HG03103 (cell line): ENCODE measurements around the gene TYW1.
"Not testable (repeated sequence)": the region's sequence is repeated elsewhere in the genome, so short reads cannot be mapped to it uniquely, and the experiment has no call there.

Source experiments
- ATAC-seq: cut with Tn5 transposase; IDR thresholded peaks from one replicate; pipeline ENCODE4 v1.9.1; 2021; ENCODE audit warnings: low read depth; ENCODE audit not compliant: unreplicated experiment

Gene TYW1

GRCh38 chr7:66989552-66989951 lies 7.1 kb upstream of the TYW1 start:
- not testable (repeated sequence) for ATAC-seq

GRCh38 chr7:66994051-66994450 lies 2.6 kb upstream of the TYW1 start:
- ATAC-seq, result not testable (repeated sequence)

GRCh38 chr7:66994691-66995049 lies 2.0 kb upstream of the TYW1 start:
- ATAC-seq, result not testable (repeated sequence)

GRCh38 chr7:66995050-66995776 lies 1.4 kb upstream of the TYW1 start, which contains the start of gene SBDS:
Gene SBDS (minus strand): TSS chr7:66995586. CDS start chr7:66995417, 169 bp downstream.
- peak; percentile 49 for ATAC-seq

- not testable (repeated sequence) for ATAC-seq
Measured at GRCh38 chr7:67000601-67001258, 4.1 kb downstream of the TYW1 start.

DNA sequence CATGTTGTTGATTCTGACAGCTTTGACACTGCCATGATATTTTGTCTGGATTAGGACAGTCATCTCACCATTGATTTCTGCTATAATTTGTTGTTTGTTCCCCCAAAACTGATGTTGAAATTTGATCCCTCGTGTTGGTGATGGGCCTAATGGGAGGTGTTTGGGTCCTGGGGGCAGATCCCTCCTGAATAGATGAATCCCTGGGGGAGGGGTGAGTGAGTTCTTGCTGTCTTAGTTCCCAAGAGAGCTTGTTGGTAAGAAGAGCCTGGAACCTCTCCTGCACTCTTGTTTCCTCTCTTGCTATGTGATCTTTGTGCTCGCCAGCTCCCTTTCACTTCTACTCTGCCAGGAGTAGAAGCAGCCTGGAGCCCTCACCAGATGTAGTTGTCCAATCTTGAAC lies 7.5 kb downstream of the TYW1 start:
- not testable (repeated sequence) for ATAC-seq

- no peak for ATAC-seq
Measured at GRCh38 chr7:67006965-67007364, 10.3 kb downstream of the TYW1 start.

DNA sequence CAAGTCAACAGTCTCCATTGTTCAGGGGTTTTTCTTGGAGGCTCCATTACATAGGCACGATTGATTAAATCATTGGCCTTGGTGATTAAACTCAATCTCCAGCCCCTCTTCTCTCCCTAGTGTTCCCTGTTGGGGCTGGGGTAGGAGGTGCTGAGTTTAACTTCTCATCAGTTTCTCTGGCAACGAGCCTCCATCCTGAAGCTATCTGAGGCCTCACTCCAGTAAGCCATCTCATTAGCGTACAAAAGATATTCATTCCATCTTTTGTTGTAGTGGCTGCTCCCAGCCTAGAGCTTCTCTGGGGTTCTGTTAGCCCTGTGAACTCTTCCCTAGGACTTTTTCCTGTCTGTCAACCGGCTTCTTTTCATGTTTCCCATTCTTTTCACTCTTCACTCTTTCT lies 11.6 kb downstream of the TYW1 start:
- ATAC-seq, result no peak

GRCh38 chr7:67009677-67010076 lies 13.0 kb downstream of the TYW1 start:
- not testable (repeated sequence) for ATAC-seq

GRCh38 chr7:67014076-67014622 lies 17.5 kb downstream of the TYW1 start:
- not testable (repeated sequence) for ATAC-seq

DNA sequence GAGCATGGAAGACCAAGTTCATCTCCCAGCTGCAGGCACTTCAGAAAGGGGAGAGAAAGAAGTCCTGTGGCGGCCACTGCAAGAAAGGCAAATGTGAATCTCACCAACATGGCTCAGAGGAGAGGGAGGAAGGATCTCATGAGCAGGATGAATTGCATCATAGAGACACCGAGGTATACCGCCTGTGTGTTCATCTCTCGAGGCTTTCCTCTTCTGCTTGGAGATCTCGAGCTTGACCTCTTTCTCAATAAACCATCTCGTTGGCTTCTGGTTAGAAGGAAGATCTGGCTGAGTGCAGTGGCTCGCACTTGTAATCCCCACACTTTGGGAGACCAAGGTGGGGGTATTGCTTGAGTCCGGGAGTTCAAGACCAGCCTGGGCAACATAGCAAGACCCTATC lies 21.3 kb downstream of the TYW1 start:
- not testable (repeated sequence) for ATAC-seq

GRCh38 chr7:67018940-67019339 lies 22.3 kb downstream of the TYW1 start:
- no peak for ATAC-seq

DNA sequence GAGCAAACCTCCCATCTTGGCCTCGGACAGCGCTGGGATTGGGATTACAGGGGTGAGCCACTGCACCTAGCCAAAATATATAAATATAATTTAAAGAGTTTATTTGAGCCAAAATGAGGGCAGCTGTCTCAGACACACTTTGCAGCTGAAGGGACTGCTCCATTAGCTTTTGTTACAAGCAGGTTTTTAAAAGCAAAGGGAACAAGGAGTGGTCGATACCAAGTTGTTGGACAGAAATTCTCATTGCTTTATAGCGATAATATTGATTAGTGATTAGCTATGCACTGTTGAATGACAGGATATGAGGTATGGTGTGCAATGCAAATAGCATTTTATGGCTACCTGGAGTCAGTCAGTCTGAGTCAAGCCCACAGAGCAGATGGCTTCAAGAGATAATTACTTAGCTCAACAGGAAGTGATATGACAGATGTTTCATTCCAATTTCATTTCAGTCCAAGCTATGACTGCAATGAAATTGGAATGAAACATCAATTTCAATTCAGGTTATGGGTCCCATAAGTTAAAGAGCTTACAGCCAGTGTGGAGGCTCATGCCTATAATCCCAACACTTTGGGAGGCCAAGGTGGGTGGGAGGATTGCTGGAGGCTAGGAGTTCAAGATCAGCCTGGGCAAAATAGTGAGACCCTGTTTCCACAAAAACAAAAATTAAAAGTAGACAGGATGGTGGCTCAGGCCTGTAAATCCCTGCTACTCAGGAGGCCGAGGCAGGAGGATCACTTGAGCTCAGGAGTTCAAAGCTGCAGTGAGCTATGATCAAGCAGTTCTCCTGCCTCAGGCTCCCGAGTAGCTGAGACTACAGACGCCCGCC lies 23.1 kb downstream of the TYW1 start:
- ATAC-seq, result no peak

DNA sequence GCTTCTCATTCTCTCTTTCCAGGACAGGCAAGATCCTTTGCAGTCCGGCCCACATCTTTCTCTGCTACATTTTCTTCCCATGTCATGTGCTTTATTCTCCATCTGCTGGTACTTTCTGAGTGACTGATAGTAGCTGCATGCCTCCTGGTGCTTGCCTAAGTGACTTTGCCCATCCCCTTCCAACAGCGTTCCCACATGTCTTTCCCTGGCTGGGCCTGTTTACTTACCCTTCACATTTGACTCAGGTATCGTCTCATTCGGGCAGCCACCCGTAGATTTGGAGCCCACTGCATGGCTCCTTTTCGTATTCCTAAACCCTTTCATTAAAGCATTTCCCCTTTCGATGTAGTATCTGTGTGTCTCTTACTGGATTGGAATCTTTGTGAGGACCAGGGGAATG lies 24.6 kb downstream of the TYW1 start:
- no peak for ATAC-seq

- no peak for ATAC-seq
Measured at GRCh38 chr7:67022511-67022910, 25.9 kb downstream of the TYW1 start.

DNA sequence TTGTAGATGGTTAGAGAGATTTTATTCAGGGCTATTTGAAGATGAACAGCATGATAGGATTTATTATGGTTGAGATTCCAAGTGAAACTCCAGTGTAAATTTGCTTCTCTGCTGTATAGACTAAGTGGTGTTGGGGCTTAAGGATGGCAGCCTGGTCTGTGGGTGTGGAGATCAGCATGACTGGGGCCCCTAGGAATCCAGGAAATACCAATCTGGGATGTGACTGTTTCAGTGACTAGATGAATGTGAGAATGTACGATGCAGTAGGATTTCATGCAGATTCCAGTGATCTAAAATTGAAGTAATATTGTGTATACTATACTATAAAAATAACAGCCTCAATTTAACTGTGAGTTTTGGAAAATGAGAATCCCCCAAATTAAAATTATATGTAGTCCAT lies 28.8 kb downstream of the TYW1 start:
- ATAC-seq, result not testable (repeated sequence)

GRCh38 chr7:67031685-67032084 lies 35.1 kb downstream of the TYW1 start:
- not testable (repeated sequence) for ATAC-seq

GRCh38 chr7:67033251-67033650 lies 36.6 kb downstream of the TYW1 start:
- ATAC-seq, result no peak

DNA sequence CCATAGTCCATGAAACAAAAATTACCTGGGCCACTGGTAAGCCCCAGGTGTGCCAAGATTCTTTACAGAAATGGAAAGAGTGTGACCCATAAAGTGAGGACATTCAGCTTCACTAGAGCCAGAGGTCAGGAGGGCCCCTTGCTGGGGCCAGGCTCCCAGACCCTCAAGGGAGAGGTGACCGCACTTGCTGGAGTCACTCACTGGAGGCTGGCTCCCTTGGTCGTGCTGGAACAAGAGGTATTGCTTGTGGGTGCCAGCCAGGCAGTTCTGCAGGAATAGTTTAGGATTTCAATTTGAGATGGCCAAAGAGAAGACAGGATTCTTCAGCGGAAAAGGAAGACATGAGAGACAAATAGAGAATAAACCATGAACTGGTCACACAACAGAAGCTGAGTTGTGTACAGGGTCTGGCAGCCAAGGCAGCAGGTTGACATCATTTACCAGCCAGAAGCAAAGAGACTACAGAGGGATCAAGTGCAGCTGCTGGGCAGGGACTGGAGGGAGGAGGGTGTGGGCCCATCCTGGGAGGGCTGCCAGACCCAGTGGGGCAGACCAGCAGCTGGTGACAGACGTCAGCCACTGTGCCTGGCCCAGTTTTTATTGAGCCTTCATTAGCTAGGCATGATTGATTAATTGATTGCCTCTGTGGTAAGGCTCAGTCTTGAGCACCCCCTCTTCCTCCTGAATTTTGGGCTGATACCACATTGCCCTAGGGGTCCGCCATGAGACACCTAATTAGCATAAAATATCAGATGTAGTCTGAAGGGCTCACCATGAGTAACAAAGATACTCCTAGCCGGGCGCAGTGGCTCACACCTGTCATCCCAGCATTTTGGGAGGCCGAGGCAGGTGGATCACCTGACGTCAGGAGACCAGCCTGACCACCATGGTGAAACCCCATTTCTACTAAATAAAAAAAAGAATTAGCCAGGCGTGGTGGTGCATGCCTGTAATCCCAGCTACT lies 40.1 kb downstream of the TYW1 start:
- ATAC-seq, result not testable (repeated sequence)

GRCh38 chr7:67040832-67041231 lies 44.2 kb downstream of the TYW1 start:
- not testable (repeated sequence) for ATAC-seq
